ENCODE data around the gene MS4A10. TPM values are rescaled to one million over a fixed set of nuclear protein-coding genes. Genes with fewer than 3 reads are reported as not detected.

MS4A10 gene
- total and polyA plus RNA-seq, 2 experiments from 2014 or later: not detected

DNA sequence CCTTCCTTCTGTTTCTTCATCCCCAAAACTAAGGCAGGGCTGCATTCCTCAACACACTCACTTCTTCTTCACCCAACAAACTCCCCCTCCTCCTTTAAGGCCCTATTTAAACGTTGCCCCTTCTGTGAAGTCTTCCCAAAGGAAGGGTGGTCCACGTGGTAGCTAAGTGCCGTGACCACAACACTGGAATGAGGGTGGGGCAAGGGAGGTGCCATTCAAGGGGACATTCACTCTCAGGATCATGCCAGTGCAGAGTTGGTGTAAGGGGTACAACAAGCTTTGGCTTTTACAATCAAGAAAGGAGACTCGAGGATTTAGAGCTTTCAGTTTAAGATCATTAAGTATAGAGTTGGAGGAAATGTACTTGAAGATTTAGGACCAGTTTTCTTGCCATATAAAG lies 8.0 kb upstream of the MS4A10 start:
- H3K27ac Mint-ChIP-seq: no peak overlapping the region
- Histone ChIP-seq H3K4me3 (no peak overlapping the region), H3K4me2 (no peak overlapping the region), H3K9me2 (ENCODE audit: insufficient read depth) (peaks cover 4% of the 10 kb centered on the region; the same call in 1 of the 2 replicates), H4K20me1 (replicated peaks; ENCODE audit: insufficient read depth) (no peaks in the 10 kb centered on the region), H2AFZ (no peak overlapping the region), H3K4me1 (ENCODE audit: insufficient read depth) (no peaks in the 10 kb centered on the region), H3K36me3 (ENCODE audit: insufficient read depth) (no peaks in the 10 kb centered on the region), H3K27me3 (ENCODE audit: insufficient read depth) (no peaks in the 10 kb centered on the region), H3F3A (replicated peaks; ENCODE audit: low read depth) (no peaks in the 10 kb centered on the region), H3K79me2 (replicated peaks; ENCODE audit: insufficient read depth) (no peaks in the 10 kb centered on the region), H3K27ac (ENCODE audit: low read depth) (no peak overlapping the region)
- H3K9me3 Mint-ChIP-seq: no peaks in the 10 kb centered on the region; the same call in 2 of the 3 replicates
- TF ChIP-seq STAT1 (IDR thresholded peaks at IDR 0.05; ENCODE audit: unreplicated experiment): no peak
- no peak for TF ChIP-seq EZH2 (IDR thresholded peaks at IDR 0.05; ENCODE audit: low read depth, unreplicated experiment)
- no peak for TF ChIP-seq NANOG (IDR thresholded peaks at IDR 0.05; ENCODE audit: borderline replicate concordance)
- no peak for TF ChIP-seq EZH2phosphoT487 (IDR thresholded peaks at IDR 0.05; ENCODE audit: unreplicated experiment)
- no peak for TF ChIP-seq POLR2AphosphoS5 (IDR thresholded peaks at IDR 0.05; ENCODE audit: low read depth)
- TF ChIP-seq JUNB (IDR thresholded peaks at IDR 0.05; ENCODE audit: unreplicated experiment): no peak
- TF ChIP-seq, protein P1, sequence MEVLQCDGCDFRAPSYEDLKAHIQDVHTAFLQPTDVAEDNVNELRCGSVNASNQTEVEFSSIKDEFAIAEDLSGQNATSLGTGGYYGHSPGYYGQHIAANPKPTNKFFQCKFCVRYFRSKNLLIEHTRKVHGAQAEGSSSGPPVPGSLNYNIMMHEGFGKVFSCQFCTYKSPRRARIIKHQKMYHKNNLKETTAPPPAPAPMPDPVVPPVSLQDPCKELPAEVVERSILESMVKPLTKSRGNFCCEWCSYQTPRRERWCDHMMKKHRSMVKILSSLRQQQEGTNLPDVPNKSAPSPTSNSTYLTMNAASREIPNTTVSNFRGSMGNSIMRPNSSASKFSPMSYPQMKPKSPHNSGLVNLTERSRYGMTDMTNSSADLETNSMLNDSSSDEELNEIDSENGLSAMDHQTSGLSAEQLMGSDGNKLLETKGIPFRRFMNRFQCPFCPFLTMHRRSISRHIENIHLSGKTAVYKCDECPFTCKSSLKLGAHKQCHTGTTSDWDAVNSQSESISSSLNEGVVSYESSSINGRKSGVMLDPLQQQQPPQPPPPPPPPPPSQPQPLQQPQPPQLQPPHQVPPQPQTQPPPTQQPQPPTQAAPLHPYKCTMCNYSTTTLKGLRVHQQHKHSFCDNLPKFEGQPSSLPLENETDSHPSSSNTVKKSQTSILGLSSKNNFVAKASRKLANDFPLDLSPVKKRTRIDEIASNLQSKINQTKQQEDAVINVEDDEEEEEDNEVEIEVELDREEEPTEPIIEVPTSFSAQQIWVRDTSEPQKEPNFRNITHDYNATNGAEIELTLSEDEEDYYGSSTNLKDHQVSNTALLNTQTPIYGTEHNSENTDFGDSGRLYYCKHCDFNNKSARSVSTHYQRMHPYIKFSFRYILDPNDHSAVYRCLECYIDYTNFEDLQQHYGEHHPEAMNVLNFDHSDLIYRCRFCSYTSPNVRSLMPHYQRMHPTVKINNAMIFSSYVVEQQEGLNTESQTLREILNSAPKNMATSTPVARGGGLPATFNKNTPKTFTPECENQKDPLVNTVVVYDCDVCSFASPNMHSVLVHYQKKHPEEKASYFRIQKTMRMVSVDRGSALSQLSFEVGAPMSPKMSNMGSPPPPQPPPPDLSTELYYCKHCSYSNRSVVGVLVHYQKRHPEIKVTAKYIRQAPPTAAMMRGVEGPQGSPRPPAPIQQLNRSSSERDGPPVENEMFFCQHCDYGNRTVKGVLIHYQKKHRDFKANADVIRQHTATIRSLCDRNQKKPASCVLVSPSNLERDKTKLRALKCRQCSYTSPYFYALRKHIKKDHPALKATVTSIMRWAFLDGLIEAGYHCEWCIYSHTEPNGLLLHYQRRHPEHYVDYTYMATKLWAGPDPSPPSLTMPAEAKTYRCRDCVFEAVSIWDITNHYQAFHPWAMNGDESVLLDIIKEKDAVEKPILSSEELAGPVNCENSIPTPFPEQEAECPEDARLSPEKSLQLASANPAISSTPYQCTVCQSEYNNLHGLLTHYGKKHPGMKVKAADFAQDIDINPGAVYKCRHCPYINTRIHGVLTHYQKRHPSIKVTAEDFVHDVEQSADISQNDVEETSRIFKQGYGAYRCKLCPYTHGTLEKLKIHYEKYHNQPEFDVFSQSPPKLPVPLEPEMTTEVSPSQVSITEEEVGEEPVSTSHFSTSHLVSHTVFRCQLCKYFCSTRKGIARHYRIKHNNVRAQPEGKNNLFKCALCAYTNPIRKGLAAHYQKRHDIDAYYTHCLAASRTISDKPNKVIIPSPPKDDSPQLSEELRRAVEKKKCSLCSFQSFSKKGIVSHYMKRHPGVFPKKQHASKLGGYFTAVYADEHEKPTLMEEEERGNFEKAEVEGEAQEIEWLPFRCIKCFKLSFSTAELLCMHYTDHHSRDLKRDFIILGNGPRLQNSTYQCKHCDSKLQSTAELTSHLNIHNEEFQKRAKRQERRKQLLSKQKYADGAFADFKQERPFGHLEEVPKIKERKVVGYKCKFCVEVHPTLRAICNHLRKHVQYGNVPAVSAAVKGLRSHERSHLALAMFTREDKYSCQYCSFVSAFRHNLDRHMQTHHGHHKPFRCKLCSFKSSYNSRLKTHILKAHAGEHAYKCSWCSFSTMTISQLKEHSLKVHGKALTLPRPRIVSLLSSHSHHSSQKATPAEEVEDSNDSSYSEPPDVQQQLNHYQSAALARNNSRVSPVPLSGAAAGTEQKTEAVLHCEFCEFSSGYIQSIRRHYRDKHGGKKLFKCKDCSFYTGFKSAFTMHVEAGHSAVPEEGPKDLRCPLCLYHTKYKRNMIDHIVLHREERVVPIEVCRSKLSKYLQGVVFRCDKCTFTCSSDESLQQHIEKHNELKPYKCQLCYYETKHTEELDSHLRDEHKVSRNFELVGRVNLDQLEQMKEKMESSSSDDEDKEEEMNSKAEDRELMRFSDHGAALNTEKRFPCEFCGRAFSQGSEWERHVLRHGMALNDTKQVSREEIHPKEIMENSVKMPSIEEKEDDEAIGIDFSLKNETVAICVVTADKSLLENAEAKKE (CRISPR knock-in tag; IDR thresholded peaks at IDR 0.05): no peak
- TF ChIP-seq ZNF114 (CRISPR knock-in tag; IDR thresholded peaks at IDR 0.05): no peak
- no peak for TF ChIP-seq CREB1 (CRISPR knock-in tag; IDR thresholded peaks at IDR 0.05; ENCODE audit: low read depth)
- TF ChIP-seq ZNF331 (CRISPR knock-in tag; IDR thresholded peaks at IDR 0.05; ENCODE audit: low read depth): no peak
- TF ChIP-seq, protein P2, sequence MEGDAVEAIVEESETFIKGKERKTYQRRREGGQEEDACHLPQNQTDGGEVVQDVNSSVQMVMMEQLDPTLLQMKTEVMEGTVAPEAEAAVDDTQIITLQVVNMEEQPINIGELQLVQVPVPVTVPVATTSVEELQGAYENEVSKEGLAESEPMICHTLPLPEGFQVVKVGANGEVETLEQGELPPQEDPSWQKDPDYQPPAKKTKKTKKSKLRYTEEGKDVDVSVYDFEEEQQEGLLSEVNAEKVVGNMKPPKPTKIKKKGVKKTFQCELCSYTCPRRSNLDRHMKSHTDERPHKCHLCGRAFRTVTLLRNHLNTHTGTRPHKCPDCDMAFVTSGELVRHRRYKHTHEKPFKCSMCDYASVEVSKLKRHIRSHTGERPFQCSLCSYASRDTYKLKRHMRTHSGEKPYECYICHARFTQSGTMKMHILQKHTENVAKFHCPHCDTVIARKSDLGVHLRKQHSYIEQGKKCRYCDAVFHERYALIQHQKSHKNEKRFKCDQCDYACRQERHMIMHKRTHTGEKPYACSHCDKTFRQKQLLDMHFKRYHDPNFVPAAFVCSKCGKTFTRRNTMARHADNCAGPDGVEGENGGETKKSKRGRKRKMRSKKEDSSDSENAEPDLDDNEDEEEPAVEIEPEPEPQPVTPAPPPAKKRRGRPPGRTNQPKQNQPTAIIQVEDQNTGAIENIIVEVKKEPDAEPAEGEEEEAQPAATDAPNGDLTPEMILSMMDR (conservative IDR thresholded peaks at IDR 0.05; ENCODE audit: low read depth in 2 of 2): no peak
- TF ChIP-seq, protein P3, sequence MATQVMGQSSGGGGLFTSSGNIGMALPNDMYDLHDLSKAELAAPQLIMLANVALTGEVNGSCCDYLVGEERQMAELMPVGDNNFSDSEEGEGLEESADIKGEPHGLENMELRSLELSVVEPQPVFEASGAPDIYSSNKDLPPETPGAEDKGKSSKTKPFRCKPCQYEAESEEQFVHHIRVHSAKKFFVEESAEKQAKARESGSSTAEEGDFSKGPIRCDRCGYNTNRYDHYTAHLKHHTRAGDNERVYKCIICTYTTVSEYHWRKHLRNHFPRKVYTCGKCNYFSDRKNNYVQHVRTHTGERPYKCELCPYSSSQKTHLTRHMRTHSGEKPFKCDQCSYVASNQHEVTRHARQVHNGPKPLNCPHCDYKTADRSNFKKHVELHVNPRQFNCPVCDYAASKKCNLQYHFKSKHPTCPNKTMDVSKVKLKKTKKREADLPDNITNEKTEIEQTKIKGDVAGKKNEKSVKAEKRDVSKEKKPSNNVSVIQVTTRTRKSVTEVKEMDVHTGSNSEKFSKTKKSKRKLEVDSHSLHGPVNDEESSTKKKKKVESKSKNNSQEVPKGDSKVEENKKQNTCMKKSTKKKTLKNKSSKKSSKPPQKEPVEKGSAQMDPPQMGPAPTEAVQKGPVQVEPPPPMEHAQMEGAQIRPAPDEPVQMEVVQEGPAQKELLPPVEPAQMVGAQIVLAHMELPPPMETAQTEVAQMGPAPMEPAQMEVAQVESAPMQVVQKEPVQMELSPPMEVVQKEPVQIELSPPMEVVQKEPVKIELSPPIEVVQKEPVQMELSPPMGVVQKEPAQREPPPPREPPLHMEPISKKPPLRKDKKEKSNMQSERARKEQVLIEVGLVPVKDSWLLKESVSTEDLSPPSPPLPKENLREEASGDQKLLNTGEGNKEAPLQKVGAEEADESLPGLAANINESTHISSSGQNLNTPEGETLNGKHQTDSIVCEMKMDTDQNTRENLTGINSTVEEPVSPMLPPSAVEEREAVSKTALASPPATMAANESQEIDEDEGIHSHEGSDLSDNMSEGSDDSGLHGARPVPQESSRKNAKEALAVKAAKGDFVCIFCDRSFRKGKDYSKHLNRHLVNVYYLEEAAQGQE (IDR thresholded peaks at IDR 0.05; ENCODE audit: unreplicated experiment): no peak
- TF ChIP-seq, protein P4, sequence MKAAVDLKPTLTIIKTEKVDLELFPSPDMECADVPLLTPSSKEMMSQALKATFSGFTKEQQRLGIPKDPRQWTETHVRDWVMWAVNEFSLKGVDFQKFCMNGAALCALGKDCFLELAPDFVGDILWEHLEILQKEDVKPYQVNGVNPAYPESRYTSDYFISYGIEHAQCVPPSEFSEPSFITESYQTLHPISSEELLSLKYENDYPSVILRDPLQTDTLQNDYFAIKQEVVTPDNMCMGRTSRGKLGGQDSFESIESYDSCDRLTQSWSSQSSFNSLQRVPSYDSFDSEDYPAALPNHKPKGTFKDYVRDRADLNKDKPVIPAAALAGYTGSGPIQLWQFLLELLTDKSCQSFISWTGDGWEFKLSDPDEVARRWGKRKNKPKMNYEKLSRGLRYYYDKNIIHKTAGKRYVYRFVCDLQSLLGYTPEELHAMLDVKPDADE (IDR thresholded peaks at IDR 0.05): no peak
- H3K4me3 Mint-ChIP-seq: no peak overlapping the region
- ATAC-seq (no peak), DNase-seq (ENCODE audit: low spot score) (no peak)
- H3K4me1 Mint-ChIP-seq: peaks cover 9% of the 10 kb centered on the region; the same call in 2 of the 3 replicates
- H3K36me3 Mint-ChIP-seq (ENCODE audit: low read depth): no peaks in the 10 kb centered on the region
- H3K27me3 Mint-ChIP-seq (ENCODE audit: insufficient read depth, low read depth, poor library complexity): peaks cover 5% of the 10 kb centered on the region

Measured in GM23338 (cell line).